ENCODE data around the gene GRK7.

GRCh38 chr3:141812084-141812483 is 48.9 kb downstream of the GRK7 start:
- no peak for TF ChIP-seq EP300 (IDR thresholded peaks at IDR 0.05; ENCODE audit: low read length)
- no peak for TF ChIP-seq CTCF (IDR thresholded peaks at IDR 0.05 in 2 of 3, conservative IDR thresholded peaks at IDR 0.05 in 1 of 3; ENCODE audit: insufficient read depth in 2 of 3, low read depth in 1 of 3, low read length in 3 of 3)
- no peak for TF ChIP-seq CREB3L1 (IDR thresholded peaks at IDR 0.05; ENCODE audit: borderline replicate concordance, low read depth)
- TF ChIP-seq MAZ (CRISPR knock-in tag; conservative IDR thresholded peaks at IDR 0.05 in 1 of 2, IDR thresholded peaks at IDR 0.05 in 1 of 2): no peak
- no peak for TF ChIP-seq ZBTB7A (IDR thresholded peaks at IDR 0.05; ENCODE audit: borderline replicate concordance, control insufficient read depth, low read depth, low read length)
- no peak for TF ChIP-seq ADNP (tag; IDR thresholded peaks at IDR 0.05)
- no peak for TF ChIP-seq E2F4 (CRISPR knock-in tag; IDR thresholded peaks at IDR 0.05; ENCODE audit: low read depth)
- TF ChIP-seq THRB (CRISPR knock-in tag; conservative IDR thresholded peaks at IDR 0.05): no peak
- no peak for TF ChIP-seq FOXP4 (CRISPR knock-in tag; IDR thresholded peaks at IDR 0.05; ENCODE audit: borderline replicate concordance)
- no peak for TF ChIP-seq EZH2 (IDR thresholded peaks at IDR 0.05; ENCODE audit: borderline replicate concordance, low read depth, low read length)
- TF ChIP-seq RCOR1 (IDR thresholded peaks at IDR 0.05; ENCODE audit: borderline replicate concordance in 1 of 2, low read depth in 2 of 2, low read length in 2 of 2): no peak
- no peak for TF ChIP-seq NBN (IDR thresholded peaks at IDR 0.05; ENCODE audit: low read depth)
- TF ChIP-seq FOXK2 (conservative IDR thresholded peaks at IDR 0.05 in 1 of 2, IDR thresholded peaks at IDR 0.05 in 1 of 2; ENCODE audit: low read depth in 2 of 2): no peak

Measured in K562 (cell line).